Measurements from ENCODE around the gene NFKBIE. TPM values are rescaled to one million over a fixed set of nuclear protein-coding genes. Genes with fewer than 3 reads are reported as not detected.

NFKBIE gene
- total RNA-seq, 1 experiment from 2014 or later: 7.6 TPM

- ChIA-PET CTCF (no interaction called here), POLR2A (no interaction called here), RAD21 (ENCODE audit: low non-redundant PET in 1 of 2, low total read pairs in 2 of 2, uncharacterized antibody in 2 of 2, unreplicated experiment in 2 of 2) (no interaction called here)
- Histone ChIP-seq H3K27ac (ENCODE audit: low read depth, low read length) (no peak overlapping the region), H4K20me1 (ENCODE audit: insufficient read depth) (no peaks in the 10 kb centered on the region), H3K36me3 (ENCODE audit: control insufficient read depth in 1 of 2, insufficient read depth in 2 of 2, low read length in 2 of 2) (peaks cover 26 to 37% of the 10 kb centered on the region in 2 experiments; a peak in 3 of 4 replicates), H3K9me3 (ENCODE audit: control insufficient read depth in 1 of 2, insufficient read depth in 1 of 2, low read depth in 1 of 2, low read length in 2 of 2) (no peaks in the 10 kb centered on the region), H2AFZ (ENCODE audit: low read depth, low read length, poor library complexity, severe bottlenecking) (no peak overlapping the region), H3K27me3 (ENCODE audit: insufficient read depth, low read length) (no peaks in the 10 kb centered on the region), H3K4me2 (ENCODE audit: low read length) (no peak overlapping the region), H3K4me3 (replicated peaks in 1 of 2; ENCODE audit: low read depth in 1 of 2, low read length in 2 of 2) (no peak overlapping the region), H3K9ac (ENCODE audit: low read length) (no peak overlapping the region), H3K9me2 (ENCODE audit: insufficient read depth) (no peaks in the 10 kb centered on the region), H3K79me2 (ENCODE audit: insufficient read depth, low read length) (peaks cover 19% of the 10 kb centered on the region), H3K4me1 (ENCODE audit: control insufficient read depth in 1 of 2, insufficient read depth in 2 of 2, low read length in 2 of 2) (peaks cover 6 to 16% of the 10 kb centered on the region in 2 experiments)
- ATAC-seq: no peak
- intact Hi-C loops (cut with micrococcal nuclease): no loop called here
- BruUV-seq (replicated peaks): no TSS peak
- DNase-seq (ENCODE audit: low read depth, low spot score): no peak
- TF ChIP-seq ZNF274 (IDR thresholded peaks at IDR 0.05; ENCODE audit: low read depth, low read length) (no peak), POLR2A (IDR thresholded peaks at IDR 0.05; ENCODE audit: borderline replicate concordance, extremely low read depth, insufficient read depth, insufficient read length) (no peak), CEBPB (IDR thresholded peaks at IDR 0.05; ENCODE audit: low read depth) (no peak), YY1 (IDR thresholded peaks at IDR 0.05; ENCODE audit: extremely low read depth, insufficient replicate concordance, low read depth, low read length) (no peak), CTCF (IDR thresholded peaks at IDR 0.05 in 2 of 3, conservative IDR thresholded peaks at IDR 0.05 in 1 of 3; ENCODE audit: borderline replicate concordance in 1 of 3, insufficient read depth in 1 of 3, low read depth in 2 of 3, low read length in 2 of 3) (no peak), ZFX (IDR thresholded peaks at IDR 0.05) (no peak), CBX3 (IDR thresholded peaks at IDR 0.05; ENCODE audit: low read depth) (no peak), MAX (IDR thresholded peaks at IDR 0.05) (no peak), EZH2phosphoT487 (IDR thresholded peaks at IDR 0.05; ENCODE audit: borderline replicate concordance) (no peak), EGR1 (IDR thresholded peaks at IDR 0.05; ENCODE audit: low read depth) (no peak), FOSL1 (IDR thresholded peaks at IDR 0.05; ENCODE audit: low read depth) (no peak), SIN3A (IDR thresholded peaks at IDR 0.05; ENCODE audit: low read depth) (no peak), TCF7L2 (IDR thresholded peaks at IDR 0.05; ENCODE audit: borderline replicate concordance, extremely low read depth, insufficient read depth, insufficient read length) (no peak)
Observed at GRCh38 chr6:44311304-44311703, 46.0 kb upstream of the NFKBIE start.

Measured in HCT116 (cell line).